GM19035 (cell line): ENCODE results near the gene CHRNG.
"Not testable (repeated sequence)": the region's sequence is repeated elsewhere in the genome, so short reads cannot be mapped to it uniquely, and the experiment has no call there.

Experiments
- ATAC-seq: cut with Tn5 transposase; IDR thresholded peaks from one replicate; pipeline ENCODE4 v1.9.1; 2021; ENCODE audit not compliant: unreplicated experiment

Gene CHRNG

GRCh38 chr2:232527905-232528470, 11.5 kb upstream of the CHRNG start:
- no peak for ATAC-seq

- no peak for ATAC-seq
Measured at GRCh38 chr2:232528746-232529460, 10.6 kb upstream of the CHRNG start.

DNA sequence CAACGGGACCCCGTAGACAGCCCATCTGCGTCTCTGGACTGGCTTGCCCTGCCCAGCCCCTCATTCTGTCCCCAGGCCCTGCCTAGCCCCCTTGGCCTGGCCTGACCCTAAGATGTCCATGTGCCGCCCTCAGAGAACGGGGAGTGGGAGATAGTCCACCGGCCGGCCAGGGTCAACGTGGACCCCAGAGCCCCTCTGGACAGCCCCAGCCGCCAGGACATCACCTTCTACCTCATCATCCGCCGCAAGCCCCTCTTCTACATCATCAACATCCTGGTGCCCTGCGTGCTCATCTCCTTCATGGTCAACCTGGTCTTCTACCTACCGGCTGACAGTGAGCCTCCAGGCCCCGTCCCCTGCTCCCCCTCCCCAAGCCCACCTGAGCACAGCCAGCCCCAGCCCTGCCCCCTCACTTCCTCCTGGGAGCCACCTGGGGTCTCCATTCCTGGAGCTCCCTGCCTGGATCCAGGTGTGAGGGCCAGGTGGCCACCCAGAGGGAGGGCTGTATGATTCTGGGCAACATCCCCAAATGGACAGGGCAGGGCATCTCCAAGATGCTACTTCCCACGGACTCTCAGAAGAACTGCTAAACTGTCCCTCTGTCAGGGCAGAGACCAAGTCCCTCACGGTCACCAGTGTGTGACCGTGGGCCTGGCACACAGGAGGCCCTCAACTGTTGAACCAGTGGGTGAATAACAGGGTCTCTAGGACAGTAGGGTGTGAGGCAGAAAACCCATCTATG, 9.5 kb upstream of the CHRNG start:
- no peak for ATAC-seq

DNA sequence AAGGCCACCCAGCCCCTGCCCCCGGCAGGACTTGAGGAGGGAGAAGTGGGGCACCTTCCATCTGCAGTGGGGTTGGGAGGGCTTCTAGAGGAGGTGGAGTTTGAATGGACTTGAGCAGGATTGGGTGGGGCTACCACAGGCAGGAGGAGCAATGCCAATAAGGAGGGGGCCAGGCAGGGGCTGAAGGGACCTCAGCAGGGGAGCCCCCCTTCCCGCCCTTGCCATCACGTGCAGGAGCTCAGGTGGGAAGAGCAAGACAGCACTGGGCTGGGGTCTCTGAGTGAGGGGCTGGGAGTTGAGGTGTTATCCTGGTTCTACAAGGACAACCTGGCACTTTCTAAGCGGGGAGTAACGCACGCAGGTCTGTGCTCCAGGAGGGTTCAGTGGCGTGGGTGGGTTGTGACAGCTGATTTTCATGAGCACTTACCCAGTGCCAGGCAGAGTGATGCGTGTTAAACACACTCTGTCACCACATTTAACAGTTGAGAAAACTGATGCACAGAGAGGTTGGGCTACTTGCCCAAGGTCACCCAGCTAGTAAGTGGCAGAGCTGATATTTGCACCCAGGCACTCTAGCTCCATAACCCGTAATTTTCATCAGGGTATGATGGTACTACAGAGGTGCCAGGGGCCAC, 8.7 kb upstream of the CHRNG start:
- no peak for ATAC-seq

DNA sequence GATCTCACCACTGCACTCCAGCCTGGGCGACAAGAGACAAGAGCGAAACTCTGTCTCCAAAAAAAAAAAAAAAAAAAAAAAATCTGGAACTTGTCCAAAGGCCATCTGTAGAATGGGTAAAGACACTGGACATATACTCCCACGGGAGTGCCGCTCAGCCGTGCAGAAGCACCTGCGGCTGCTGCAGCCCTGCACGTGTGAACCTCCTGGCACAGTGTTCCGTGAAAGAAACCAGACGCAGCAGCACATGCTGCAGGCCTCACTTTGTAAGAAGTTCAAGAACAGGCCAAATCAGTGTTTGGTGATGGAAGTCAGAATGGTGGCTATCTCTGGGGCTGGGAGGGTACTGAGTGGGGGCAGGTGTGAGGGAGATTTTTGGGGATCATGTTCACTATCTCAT, 7.1 kb upstream of the CHRNG start:
- ATAC-seq: no peak

- ATAC-seq: not testable (repeated sequence)
Measured at GRCh38 chr2:232532821-232533220, 6.7 kb upstream of the CHRNG start.

- no peak for ATAC-seq
Measured at GRCh38 chr2:232533944-232534710, 5.4 kb upstream of the CHRNG start.

DNA sequence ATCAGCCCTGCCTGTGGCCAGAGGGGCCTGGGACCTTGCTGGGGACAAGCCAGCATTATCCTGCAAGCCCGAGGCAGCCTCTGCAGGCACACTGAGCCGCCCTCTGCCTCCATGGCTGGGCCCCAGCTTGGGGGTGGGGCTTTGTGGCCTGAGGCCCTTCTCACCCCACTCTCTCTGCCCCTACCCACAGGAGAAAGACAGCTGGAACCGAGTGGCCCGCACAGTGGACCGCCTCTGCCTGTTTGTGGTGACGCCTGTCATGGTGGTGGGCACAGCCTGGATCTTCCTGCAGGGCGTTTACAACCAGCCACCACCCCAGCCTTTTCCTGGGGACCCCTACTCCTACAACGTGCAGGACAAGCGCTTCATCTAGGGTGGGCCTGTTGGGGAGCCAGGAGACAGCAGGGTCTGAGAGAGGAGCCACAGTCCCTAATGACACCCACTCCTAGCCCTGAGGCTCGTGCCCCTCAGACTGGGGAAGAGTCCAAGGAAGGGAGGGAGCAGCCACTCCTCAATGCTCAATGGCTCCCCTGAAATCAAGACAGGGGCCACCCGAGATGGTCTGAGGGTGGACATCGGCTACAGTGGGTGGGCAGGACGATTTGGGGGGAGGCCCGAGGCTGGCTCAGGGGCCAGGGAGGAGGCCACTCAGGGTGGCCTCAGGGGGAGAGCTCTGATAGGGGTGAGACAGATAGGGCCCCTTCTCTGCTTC, 4.4 kb upstream of the CHRNG start:
- ATAC-seq: no peak

GRCh38 chr2:232535761-232536530, 3.5 kb upstream of the CHRNG start:
- ATAC-seq: no peak

DNA sequence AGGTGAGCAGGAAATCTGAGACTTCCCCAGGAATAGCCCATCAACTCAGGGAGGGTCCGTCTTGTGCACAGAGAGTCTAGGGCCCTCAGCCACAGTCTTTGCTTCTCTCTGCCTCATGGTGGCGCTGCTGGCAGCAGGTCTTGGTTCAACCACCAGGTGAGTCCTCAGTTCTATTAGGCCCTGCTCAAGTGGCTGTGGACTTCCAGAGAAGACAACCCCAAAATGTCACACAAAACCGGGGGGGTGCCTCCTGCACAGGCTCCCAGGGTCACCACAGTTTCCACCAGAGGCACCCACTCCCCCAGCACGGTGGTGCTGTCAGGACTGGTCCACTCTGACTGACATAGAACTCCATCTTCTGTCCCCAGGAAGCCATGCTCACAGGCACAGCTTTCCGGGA, 2.4 kb upstream of the CHRNG start:
- ATAC-seq: no peak

DNA sequence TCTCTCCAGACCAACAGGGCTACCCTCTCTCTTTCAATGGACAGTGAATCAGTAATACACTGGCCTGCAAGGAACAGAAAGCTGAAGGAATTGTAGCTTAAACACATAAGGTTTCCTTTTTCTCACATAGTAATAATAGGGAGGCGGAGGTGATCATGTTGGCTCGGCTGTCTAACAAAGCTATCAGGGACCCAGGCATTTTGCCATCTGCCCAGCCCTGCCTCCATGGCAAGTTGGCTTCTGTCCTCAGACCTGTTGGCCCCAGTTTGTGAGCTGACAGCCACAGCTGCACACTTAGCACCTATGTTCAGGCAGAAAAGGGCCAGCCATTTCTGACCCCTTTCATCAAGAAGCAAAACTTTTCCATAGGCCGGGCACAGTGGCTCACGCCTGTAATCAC, 2.0 kb upstream of the CHRNG start:
- no peak for ATAC-seq

GRCh38 chr2:232538671-232539070, 821 bp upstream of the CHRNG start:
- no peak for ATAC-seq

- ATAC-seq: no peak
Measured at GRCh38 chr2:232540441-232541041, 1.0 kb downstream of the CHRNG start.

DNA sequence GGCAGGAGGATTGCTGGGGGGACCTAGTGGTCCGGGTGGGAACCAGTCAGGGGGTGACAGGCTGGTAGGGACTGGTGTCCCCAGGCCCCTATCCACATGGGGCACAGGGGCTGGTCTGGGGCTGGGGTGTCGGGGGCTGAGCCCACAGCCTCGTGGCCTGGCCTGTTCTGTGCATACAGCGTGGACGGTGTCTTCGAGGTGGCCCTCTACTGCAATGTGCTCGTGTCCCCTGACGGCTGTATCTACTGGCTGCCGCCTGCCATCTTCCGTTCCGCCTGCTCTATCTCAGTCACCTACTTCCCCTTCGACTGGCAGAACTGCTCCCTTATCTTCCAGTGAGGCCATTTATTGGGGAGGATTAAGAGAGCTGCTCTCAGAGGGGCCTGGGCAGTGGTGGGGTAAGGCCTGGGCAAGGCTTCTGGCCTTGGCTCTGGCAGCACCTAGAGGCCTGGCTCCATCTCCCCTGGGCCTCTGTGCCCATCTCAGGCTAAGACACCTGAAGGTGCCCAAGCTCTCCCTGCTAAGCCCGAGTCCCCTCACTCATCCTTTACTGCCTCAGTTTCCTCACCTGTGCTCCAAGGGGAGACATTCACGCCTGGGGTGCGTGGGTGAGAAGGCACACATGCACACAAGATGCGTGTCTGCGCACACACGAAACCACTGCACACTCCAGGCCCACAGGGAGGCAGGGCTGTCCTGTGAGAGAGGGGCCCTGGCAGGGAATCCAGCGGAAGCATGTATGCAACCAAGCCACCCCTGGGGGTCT, 1.9 kb downstream of the CHRNG start:
- no peak for ATAC-seq

DNA sequence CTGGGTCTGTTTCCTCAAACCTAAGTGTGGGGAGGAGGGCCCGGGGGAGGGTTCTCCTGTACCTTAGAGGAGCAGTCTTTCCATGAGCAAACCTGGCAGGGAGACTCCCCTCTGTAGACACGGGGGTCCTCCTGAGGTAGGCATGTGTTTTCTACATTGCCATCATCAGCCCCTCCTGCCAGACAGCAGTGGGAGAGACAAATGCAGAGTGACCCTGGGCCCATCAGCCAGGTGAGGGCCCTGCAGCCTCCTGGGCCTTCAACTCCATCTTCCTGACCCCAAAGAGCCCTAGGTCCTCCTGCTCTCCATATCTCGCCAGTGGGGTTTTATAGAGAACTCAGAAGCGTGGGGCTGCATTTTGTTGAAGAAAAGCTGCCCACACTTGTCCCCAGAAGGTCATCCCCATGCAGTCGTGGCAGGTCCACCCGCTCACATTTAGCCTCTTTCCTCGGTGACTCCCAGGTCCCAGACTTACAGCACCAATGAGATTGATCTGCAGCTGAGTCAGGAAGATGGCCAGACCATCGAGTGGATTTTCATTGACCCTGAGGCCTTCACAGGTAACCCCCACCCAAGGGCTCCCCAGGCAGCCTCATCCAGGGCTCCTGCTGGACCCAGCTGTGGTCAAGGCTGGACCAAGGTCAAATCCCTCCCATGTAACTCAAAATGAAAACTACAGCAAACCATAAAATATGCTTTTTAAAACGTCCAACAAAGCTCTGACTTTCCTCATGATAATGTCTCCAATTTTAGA, 2.6 kb downstream of the CHRNG start:
- no peak for ATAC-seq

DNA sequence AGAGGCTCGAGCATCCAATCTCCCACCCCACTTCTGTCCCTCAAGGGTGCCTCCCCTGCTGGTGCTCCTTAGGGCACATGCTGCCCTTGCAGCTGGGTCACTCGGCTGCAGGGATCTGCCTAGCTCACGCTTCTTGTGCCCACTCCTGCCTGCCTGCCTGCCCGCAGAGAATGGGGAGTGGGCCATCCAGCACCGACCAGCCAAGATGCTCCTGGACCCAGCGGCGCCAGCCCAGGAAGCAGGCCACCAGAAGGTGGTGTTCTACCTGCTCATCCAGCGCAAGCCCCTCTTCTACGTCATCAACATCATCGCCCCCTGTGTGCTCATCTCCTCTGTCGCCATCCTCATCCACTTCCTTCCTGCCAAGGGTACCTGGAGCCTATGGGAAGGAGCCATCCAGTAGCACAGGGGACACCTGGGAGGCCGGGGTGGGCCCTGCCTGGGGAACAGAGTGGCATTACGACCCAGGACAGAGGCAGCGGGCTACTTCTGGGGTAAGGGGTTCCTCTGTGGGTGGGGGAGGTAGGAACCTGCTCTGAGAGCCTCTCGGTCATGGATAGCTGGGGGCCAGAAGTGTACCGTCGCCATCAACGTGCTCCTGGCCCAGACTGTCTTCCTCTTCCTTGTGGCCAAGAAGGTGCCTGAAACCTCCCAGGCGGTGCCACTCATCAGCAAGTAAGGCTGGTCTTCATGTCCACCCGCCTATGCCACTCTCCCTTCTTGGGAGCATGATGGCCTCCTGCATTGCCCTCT, 3.4 kb downstream of the CHRNG start:
- ATAC-seq: no peak

DNA sequence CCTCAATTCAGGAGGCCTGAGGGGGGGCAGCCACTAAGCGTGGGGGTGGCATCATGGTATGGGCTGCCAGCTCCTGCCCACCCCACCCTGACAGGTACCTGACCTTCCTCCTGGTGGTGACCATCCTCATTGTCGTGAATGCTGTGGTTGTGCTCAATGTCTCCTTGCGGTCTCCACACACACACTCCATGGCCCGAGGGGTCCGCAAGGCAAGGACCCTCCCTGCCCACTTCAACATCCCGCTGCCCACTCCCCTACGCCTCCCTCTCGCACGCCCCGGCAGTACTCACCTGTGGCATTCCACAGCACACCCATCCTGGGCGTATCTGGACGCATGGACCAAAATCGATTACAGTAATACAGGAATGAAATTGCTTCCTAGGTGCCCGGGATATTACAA, 4.0 kb downstream of the CHRNG start:
- ATAC-seq: no peak
